ENCODE measurements around the gene DNAJC5.

GRCh38 chr20:63952210-63952535 lies 57.2 kb downstream of the DNAJC5 start:
- no peak for TF ChIP-seq YY1 (IDR thresholded peaks at IDR 0.05; ENCODE audit: insufficient read depth, insufficient read length)
- no peak for TF ChIP-seq ZNF274 (IDR thresholded peaks at IDR 0.05; ENCODE audit: low read depth, low read length)
